HG02884 (cell line): ENCODE measurements around the gene SLC4A1AP.

Source experiments
- ATAC-seq: cut with Tn5 transposase; IDR thresholded peaks from one replicate; pipeline ENCODE4 v1.9.1; 2021; ENCODE audit warnings: mild to moderate bottlenecking, moderate library complexity; ENCODE audit not compliant: unreplicated experiment

Gene SLC4A1AP

GRCh38 chr2:27717070-27717795, 53.5 kb downstream of the SLC4A1AP start:
- ATAC-seq, result no peak

GRCh38 chr2:27720004-27720551, 56.4 kb downstream of the SLC4A1AP start:
- ATAC-seq, result no peak

GRCh38 chr2:27721335-27721734, 57.6 kb downstream of the SLC4A1AP start:
- ATAC-seq, result no peak

GRCh38 chr2:27721884-27722485, 58.3 kb downstream of the SLC4A1AP start:
- ATAC-seq, result no peak

GRCh38 chr2:27723372-27724144, 59.9 kb downstream of the SLC4A1AP start:
- ATAC-seq, result no peak

- ATAC-seq, result no peak
Measured at GRCh38 chr2:27724191-27724590, 60.5 kb downstream of the SLC4A1AP start.

GRCh38 chr2:27724905-27725701, 61.4 kb downstream of the SLC4A1AP start:
- no peak for ATAC-seq

GRCh38 chr2:27727257-27727656, 63.6 kb downstream of the SLC4A1AP start:
- ATAC-seq, result no peak

GRCh38 chr2:27728081-27728858, 64.6 kb downstream of the SLC4A1AP start:
- ATAC-seq, result no peak

GRCh38 chr2:27729198-27729597, 65.5 kb downstream of the SLC4A1AP start:
- ATAC-seq, result no peak

- no peak for ATAC-seq
Measured at GRCh38 chr2:27729614-27730013, 65.9 kb downstream of the SLC4A1AP start.

GRCh38 chr2:27730261-27730662, 66.6 kb downstream of the SLC4A1AP start:
- no peak for ATAC-seq

- ATAC-seq, result no peak
Measured at GRCh38 chr2:27730980-27731691, 67.4 kb downstream of the SLC4A1AP start.

- no peak for ATAC-seq
Measured at GRCh38 chr2:27734305-27734704, 70.6 kb downstream of the SLC4A1AP start.

GRCh38 chr2:27735263-27735904, 71.7 kb downstream of the SLC4A1AP start:
- ATAC-seq, result no peak

- ATAC-seq, result no peak
Measured at GRCh38 chr2:27736031-27736889, 72.6 kb downstream of the SLC4A1AP start.

GRCh38 chr2:27736890-27737204, 73.2 kb downstream of the SLC4A1AP start:
- no peak for ATAC-seq

GRCh38 chr2:27737676-27738348, 74.1 kb downstream of the SLC4A1AP start:
- no peak for ATAC-seq
